ENCODE measurements around the gene FAM120A.

- TF ChIP-seq CTCF (conservative IDR thresholded peaks at IDR 0.05) = no peak
- no peak for TF ChIP-seq ZFX (IDR thresholded peaks at IDR 0.05)
Observed at GRCh38 chr9:93465855-93466254, 14.4 kb downstream of the FAM120A start.

Measured in C4-2B (cell line).